ENCODE measurements around the gene ETHE1.
"Not testable (repeated sequence)": the region's sequence is repeated elsewhere in the genome, so short reads cannot be mapped to it uniquely, and the experiment has no call there.

The ETHE1 gene

GRCh38 chr19:43522929-43523328, 4.1 kb downstream of the ETHE1 start:
- no peak for DNase-seq

- DNase-seq, result peak; percentile 83
Observed at GRCh38 chr19:43519436-43520088, 7.4 kb downstream of the ETHE1 start.

- DNase-seq, result no peak
Observed at GRCh38 chr19:43518051-43518450, 8.9 kb downstream of the ETHE1 start.

GRCh38 chr19:43512399-43512798, 14.6 kb downstream of the ETHE1 start:
- DNase-seq, result not testable (repeated sequence)

- no peak for DNase-seq
Observed at GRCh38 chr19:43511324-43511723, 15.7 kb downstream of the ETHE1 start.

- DNase-seq, result no peak
Observed at GRCh38 chr19:43510713-43511112, 16.3 kb downstream of the ETHE1 start.

- no peak for DNase-seq
Observed at GRCh38 chr19:43507880-43508279, 19.1 kb downstream of the ETHE1 start.

GRCh38 chr19:43506629-43507028, 20.4 kb downstream of the ETHE1 start:
- no peak for DNase-seq

- DNase-seq, result peak; percentile 93
Observed at GRCh38 chr19:43505941-43506340, 21.1 kb downstream of the ETHE1 start.

GRCh38 chr19:43505186-43505456, 21.9 kb downstream of the ETHE1 start:
- DNase-seq, result no peak

- DNase-seq, result peak; percentile 35
Observed at GRCh38 chr19:43504426-43505185, 22.4 kb downstream of the ETHE1 start, which contains the start of gene PHLDB3. PHLDB3 (minus strand) TSS chr19:43504746; CDS start chr19:43504118, 628 bp downstream.

GRCh38 chr19:43503501-43504425, 23.2 kb downstream of the ETHE1 start:
- peak; percentile 95 for DNase-seq

GRCh38 chr19:43502419-43502976, 24.5 kb downstream of the ETHE1 start:
- DNase-seq, result no peak

GRCh38 chr19:43501661-43502418, 25.2 kb downstream of the ETHE1 start:
- no peak for DNase-seq

GRCh38 chr19:43499042-43499441, 28.0 kb downstream of the ETHE1 start:
- no peak for DNase-seq

GRCh38 chr19:43498233-43498842, 28.7 kb downstream of the ETHE1 start:
- DNase-seq, result no peak

GRCh38 chr19:43496960-43497359, 30.0 kb downstream of the ETHE1 start:
- no peak for DNase-seq

- no peak for DNase-seq
Observed at GRCh38 chr19:43495082-43495481, 31.9 kb downstream of the ETHE1 start.

GRCh38 chr19:43490759-43491158, 36.2 kb downstream of the ETHE1 start:
- DNase-seq, result no peak

GRCh38 chr19:43489979-43490599, 36.9 kb downstream of the ETHE1 start:
- DNase-seq, result no peak

GRCh38 chr19:43489310-43489709, 37.7 kb downstream of the ETHE1 start:
- DNase-seq, result no peak

GRCh38 chr19:43488179-43488578, 38.8 kb downstream of the ETHE1 start:
- no peak for DNase-seq

All from hematopoietic multipotent progenitor cell treated with erythropoietin and hydrocortisone succinate and interleukin-3 and kit ligand, for 8 days (in vitro differentiated cells).